ENCODE data around the gene UNC5C. TPM values are rescaled to one million over a fixed set of nuclear protein-coding genes. Genes with fewer than 3 reads are reported as not detected.

Gene UNC5C
- total RNA-seq, 1 experiment from 2014 or later = 0.11 TPM

DNA sequence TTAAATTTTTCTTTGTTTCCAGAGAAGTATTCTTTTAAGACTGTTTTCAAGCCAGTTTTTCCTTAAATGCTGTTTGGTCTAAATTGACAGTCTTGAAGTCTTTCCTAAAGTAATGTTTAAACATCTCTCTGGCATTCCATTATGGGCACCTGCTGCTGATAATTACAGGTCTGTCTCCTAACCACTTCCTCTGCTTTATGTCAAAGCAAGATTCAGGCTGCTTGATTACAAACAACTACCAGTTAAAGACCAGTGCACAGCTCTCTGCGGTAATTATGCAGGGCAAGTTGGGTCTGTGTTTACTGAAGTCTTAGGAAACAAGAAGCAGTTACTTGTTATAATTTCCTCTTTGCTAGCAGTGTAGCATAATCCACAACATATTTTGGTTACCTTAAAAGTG, 17.6 kb downstream of the UNC5C start:
- ChIA-PET POLR2A (ENCODE audit: low non-redundant PET) (no interaction called here), CTCF (no interaction called here)
- no peaks in the 10 kb centered on the region for H3K36me3 ChIP-seq (ENCODE audit: insufficient read depth, low read length, poor library complexity, severe bottlenecking)
- no peaks in the 10 kb centered on the region for H3K9me3 ChIP-seq (ENCODE audit: low read depth, low read length, poor library complexity, severe bottlenecking)
- no peak for DNase-seq (ENCODE audit: low spot score)
- TF ChIP-seq, protein P1, sequence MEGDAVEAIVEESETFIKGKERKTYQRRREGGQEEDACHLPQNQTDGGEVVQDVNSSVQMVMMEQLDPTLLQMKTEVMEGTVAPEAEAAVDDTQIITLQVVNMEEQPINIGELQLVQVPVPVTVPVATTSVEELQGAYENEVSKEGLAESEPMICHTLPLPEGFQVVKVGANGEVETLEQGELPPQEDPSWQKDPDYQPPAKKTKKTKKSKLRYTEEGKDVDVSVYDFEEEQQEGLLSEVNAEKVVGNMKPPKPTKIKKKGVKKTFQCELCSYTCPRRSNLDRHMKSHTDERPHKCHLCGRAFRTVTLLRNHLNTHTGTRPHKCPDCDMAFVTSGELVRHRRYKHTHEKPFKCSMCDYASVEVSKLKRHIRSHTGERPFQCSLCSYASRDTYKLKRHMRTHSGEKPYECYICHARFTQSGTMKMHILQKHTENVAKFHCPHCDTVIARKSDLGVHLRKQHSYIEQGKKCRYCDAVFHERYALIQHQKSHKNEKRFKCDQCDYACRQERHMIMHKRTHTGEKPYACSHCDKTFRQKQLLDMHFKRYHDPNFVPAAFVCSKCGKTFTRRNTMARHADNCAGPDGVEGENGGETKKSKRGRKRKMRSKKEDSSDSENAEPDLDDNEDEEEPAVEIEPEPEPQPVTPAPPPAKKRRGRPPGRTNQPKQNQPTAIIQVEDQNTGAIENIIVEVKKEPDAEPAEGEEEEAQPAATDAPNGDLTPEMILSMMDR (conservative IDR thresholded peaks at IDR 0.05; ENCODE audit: low read depth, low read length) = no peak
- no peak for TF ChIP-seq EZH2 (IDR thresholded peaks at IDR 0.05; ENCODE audit: borderline replicate concordance, low read depth, low read length, poor library complexity, severe bottlenecking)
- H3K4me1 ChIP-seq (ENCODE audit: insufficient read depth, low read length, poor library complexity, severe bottlenecking) = no peaks in the 10 kb centered on the region
- BruUV-seq (replicated peaks) = no TSS peak
- no peaks in the 10 kb centered on the region for H3K27me3 ChIP-seq (replicated peaks; ENCODE audit: insufficient read depth, low read depth, low read length, poor library complexity)
- H3K4me3 ChIP-seq (ENCODE audit: low read depth, low read length, poor library complexity, severe bottlenecking) = no peak overlapping the region
- H3K27ac ChIP-seq (ENCODE audit: low read depth, low read length, poor library complexity, severe bottlenecking) = no peak overlapping the region
- intact Hi-C loops (cut with micrococcal nuclease; ENCODE audit: unreplicated experiment) = no loop called here

DNA sequence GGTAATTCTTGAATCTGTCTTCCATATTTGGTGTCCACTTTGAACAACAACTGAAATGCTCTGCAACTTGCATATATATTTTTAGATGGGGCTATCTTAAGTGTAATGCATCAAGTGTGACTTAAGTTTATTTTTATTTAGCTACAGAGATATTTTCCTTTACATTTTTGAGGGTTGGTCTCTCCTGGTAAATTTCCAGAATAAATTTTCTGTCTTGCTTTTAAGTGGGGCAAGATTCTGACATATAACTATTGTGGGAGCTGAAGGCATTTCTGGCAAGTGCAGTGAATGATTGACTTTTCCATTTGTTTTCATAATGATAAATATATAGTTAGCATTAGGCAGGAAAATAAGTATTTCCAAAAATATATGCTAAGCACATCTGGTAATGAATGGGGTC, 18.8 kb downstream of the UNC5C start:
- H3K9me3 ChIP-seq (ENCODE audit: low read depth, low read length, poor library complexity, severe bottlenecking) = no peaks in the 10 kb centered on the region
- intact Hi-C loops (cut with micrococcal nuclease; ENCODE audit: unreplicated experiment) = no loop called here
- no peaks in the 10 kb centered on the region for H3K27me3 ChIP-seq (replicated peaks; ENCODE audit: insufficient read depth, low read depth, low read length, poor library complexity)
- DNase-seq (ENCODE audit: low spot score) = no peak
- no peak overlapping the region for H3K4me3 ChIP-seq (ENCODE audit: low read depth, low read length, poor library complexity, severe bottlenecking)
- ChIA-PET POLR2A (ENCODE audit: low non-redundant PET) (no interaction called here), CTCF (no interaction called here)
- H3K27ac ChIP-seq (ENCODE audit: low read depth, low read length, poor library complexity, severe bottlenecking) = no peak overlapping the region
- no TSS peak for BruUV-seq (replicated peaks)
- no peak for TF ChIP-seq EZH2 (IDR thresholded peaks at IDR 0.05; ENCODE audit: borderline replicate concordance, low read depth, low read length, poor library complexity, severe bottlenecking)
- TF ChIP-seq, protein P1 (conservative IDR thresholded peaks at IDR 0.05; ENCODE audit: low read depth, low read length) = no peak
- H3K4me1 ChIP-seq (ENCODE audit: insufficient read depth, low read length, poor library complexity, severe bottlenecking) = no peaks in the 10 kb centered on the region
- no peaks in the 10 kb centered on the region for H3K36me3 ChIP-seq (ENCODE audit: insufficient read depth, low read length, poor library complexity, severe bottlenecking)

DNA sequence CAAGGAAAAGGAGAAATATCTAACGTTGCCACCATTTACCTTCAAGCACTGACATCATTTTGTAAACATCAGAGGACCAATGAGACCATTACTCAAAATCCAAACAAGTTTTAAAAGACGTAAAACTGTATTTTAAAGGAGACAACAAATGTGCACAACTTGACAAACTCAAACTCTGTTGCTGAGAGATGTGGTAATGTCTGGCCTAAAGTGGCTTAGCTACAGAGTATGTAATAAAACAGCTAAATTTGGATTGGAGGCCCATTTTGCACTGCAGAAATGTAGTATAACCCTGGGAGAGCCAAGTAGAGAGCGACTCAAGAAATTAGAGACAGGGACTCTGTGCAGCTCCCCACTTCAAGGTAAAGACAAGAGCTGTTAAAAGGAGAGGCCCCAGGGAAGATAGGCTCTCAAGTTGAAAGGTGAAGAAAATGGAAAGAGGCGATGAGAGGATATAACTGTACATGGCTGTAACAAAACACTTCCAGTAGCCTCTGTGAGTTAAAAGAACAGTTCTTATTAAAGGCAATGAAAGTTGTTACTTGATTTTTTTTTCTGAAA, 20.3 kb downstream of the UNC5C start:
- no peaks in the 10 kb centered on the region for H3K9me3 ChIP-seq (ENCODE audit: low read depth, low read length, poor library complexity, severe bottlenecking)
- H3K4me1 ChIP-seq (ENCODE audit: insufficient read depth, low read length, poor library complexity, severe bottlenecking) = no peaks in the 10 kb centered on the region
- no peaks in the 10 kb centered on the region for H3K36me3 ChIP-seq (ENCODE audit: insufficient read depth, low read length, poor library complexity, severe bottlenecking)
- no peak overlapping the region for H3K4me3 ChIP-seq (ENCODE audit: low read depth, low read length, poor library complexity, severe bottlenecking)
- POLR2A ChIA-PET (ENCODE audit: low non-redundant PET) = no interaction called here
- CTCF ChIA-PET = no interaction called here
- no peak overlapping the region for H3K27ac ChIP-seq (ENCODE audit: low read depth, low read length, poor library complexity, severe bottlenecking)
- DNase-seq (ENCODE audit: low spot score) = no peak
- intact Hi-C loops (cut with micrococcal nuclease; ENCODE audit: unreplicated experiment) = no loop called here
- no peak for TF ChIP-seq EZH2 (IDR thresholded peaks at IDR 0.05; ENCODE audit: borderline replicate concordance, low read depth, low read length, poor library complexity, severe bottlenecking)
- TF ChIP-seq, protein P1 (conservative IDR thresholded peaks at IDR 0.05; ENCODE audit: low read depth, low read length) = no peak
- H3K27me3 ChIP-seq (replicated peaks; ENCODE audit: insufficient read depth, low read depth, low read length, poor library complexity) = no peaks in the 10 kb centered on the region
- BruUV-seq (replicated peaks) = no TSS peak
